HG03025 (cell line): ENCODE results near the gene RGS6.

ENCODE experiments used
- ATAC-seq: cut with Tn5 transposase; IDR thresholded peaks from one replicate; pipeline ENCODE4 v1.9.1; 2021; ENCODE audit warnings: mild to moderate bottlenecking, moderate library complexity; ENCODE audit not compliant: unreplicated experiment, low FRiP score

Gene RGS6

GRCh38 chr14:72129291-72129690 lies 197.1 kb downstream of the RGS6 start:
- no peak for ATAC-seq

DNA sequence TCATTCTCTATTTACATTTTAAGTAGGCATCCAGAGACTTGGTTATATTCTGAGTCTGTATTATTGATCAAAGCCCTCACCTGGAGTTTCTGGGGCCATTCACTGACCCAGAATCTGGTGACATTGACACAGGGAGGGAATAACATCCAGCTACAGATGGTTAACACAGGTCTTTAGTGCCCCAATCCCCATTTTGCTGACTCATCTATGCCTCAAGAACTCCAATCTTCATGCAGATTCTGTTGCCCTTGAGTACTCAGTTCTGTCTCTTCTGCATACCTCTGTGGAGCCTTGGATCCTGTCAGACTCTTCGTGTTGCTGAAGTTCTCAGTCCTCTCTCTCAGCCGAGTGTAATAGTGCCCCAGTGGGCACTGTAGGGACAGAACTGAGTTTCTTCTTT lies 208.9 kb downstream of the RGS6 start:
- no peak for ATAC-seq

DNA sequence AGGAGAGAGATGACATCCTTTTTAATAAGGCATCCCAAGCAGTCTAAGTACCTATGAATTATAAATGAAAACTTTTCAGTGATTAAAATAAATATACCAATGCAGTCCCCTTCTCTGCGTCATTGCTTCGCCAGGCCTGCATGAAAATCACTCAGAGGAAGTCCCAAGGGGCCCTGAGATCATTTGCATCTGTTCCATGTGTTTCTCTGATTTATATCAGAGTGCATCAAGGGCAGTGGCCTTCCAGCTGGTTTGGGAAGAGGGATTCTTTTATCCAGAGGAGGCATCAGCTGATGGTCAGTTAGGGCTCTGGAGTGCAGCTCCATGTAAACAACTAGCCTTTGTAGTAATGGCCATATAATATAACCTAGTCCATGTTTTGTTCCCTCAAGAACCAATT lies 210.1 kb downstream of the RGS6 start:
- ATAC-seq: no peak

- ATAC-seq: no peak
Measured at GRCh38 chr14:72146241-72146640, 214.0 kb downstream of the RGS6 start.

GRCh38 chr14:72154645-72155378 lies 222.6 kb downstream of the RGS6 start:
- ATAC-seq: no peak

- ATAC-seq: no peak
Measured at GRCh38 chr14:72155379-72155993, 223.3 kb downstream of the RGS6 start.

DNA sequence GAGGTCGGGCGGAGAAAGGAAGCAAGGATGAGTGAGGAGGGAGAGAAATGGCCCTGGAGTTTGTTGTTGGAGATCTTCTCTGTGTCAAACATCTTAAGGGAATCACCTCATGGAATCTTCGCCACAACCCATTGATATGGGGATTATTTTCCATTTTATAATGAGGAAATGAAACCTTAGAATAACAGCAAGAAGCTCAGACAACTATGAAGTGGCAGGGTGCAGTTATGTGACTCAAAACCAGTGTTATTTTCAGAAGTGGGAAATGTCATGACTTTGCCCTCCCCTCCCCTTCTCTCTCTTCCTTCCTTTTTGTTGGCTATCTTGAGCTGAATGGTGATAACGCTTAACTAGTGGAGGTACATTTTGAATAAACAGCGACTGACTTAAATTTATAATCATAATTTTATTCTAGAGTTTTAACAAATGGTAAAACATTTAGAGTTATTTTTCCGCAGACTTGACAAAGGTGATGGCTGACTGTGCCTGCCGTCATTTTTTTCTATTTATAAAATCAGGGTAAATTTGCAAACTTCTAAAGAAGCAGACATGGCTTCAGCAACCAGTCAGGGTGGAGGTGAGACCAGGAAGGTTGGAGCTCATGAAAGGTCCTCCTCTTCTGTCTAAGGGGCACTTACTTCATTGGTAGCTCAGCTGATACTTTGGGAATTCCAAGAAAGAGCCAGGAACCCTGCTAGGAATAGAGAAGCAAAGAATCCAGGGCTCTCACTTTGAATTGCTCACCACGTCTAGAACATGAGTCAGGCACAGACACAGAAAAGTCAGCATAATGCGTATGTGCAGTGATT lies 232.4 kb downstream of the RGS6 start:
- ATAC-seq: no peak

- no peak for ATAC-seq
Measured at GRCh38 chr14:72165229-72165698, 233.0 kb downstream of the RGS6 start.

DNA sequence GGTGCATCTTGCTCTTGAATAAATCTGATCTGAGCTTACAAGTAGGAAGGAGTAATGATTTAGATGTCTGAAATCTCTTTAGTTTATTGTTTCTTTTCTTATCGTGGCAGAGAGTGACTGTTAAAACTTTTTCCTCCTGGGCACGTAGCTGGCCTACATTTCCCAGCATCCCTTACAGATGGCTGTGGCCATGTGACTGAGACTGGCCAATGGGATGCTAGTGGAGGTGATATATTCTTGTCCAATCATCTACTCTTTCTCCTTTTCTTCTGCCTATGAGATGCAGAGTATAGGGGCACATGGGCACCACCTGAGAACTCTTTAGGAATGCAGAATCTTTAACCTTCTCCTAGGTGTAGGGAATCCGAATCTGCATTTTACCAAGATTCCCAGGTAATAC lies 237.3 kb downstream of the RGS6 start:
- ATAC-seq: no peak

GRCh38 chr14:72172049-72172448 lies 239.8 kb downstream of the RGS6 start:
- ATAC-seq: no peak

GRCh38 chr14:72172597-72172996 lies 240.4 kb downstream of the RGS6 start:
- no peak for ATAC-seq

DNA sequence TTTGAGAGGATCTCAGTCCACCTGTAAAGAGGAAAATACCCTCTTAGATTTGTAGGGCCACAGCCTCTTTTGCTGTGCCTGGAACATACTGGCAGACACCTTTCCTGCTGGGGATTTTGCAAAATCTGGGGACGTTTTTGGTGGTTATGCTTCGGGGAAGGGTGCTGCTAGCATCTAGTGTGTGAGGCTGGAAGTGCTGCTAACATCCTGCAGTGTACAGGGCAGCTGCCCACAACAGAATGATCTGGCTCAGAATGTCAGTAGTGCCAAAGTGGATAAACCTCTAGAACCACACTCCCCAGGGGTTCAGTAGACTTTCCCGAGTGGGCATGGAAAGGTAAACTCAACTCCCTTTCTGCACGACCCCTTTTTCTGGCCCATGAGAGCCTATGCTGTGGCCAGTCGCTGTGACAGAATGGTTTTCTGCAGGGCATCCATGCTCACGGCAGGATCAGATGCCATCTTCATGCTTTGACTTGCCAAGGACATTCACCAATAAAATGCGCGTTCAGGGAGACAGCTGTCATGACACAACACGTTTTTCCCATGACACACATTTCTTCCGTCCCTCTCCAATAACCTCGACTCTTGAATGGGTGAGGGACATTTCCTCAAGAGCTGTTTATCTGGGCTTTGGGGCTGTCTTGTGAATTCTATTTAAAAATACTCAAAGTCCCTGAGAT lies 240.9 kb downstream of the RGS6 start:
- ATAC-seq: no peak

GRCh38 chr14:72177251-72177650 lies 245.0 kb downstream of the RGS6 start:
- no peak for ATAC-seq

GRCh38 chr14:72178517-72178916 lies 246.3 kb downstream of the RGS6 start:
- no peak for ATAC-seq

GRCh38 chr14:72182708-72183432 lies 250.6 kb downstream of the RGS6 start:
- ATAC-seq: no peak

DNA sequence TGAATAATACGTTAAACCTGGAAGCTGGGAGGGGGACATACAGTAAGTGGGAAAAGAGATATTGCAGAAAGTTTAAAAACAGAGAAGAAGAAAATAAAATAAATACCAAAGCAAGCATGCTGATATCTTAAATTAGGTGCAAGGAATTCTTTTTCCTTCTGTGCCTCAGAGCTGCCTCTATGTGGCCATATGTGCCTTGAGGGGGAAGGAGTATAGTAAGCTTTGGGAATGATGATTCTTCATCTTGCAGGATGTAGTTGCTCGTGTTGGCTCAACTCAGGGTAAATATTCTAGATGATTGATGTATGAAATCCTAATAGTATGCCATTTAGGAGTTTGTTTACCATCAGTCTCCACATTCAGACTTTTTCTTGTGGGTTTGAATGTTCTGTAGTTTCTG lies 251.4 kb downstream of the RGS6 start:
- ATAC-seq: no peak

DNA sequence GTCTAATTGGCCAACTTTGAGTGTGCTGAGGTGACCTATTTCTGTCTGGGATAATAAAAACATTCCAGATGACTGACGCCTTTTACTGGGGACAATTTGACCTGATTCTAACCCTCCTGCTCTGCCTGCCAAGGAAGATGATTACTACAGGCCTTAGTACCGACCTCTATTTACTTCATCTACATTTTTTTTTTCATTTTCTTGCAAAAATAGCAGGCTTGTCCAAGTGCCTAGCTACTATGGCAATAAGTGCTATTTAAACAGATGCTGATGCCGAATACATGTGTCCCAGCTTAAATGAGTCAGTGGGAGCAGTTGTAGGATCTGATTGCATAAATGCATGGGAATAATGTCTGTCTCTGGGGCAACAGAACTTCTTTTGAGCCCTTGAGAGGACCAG lies 254.3 kb downstream of the RGS6 start:
- ATAC-seq: no peak

- ATAC-seq: no peak
Measured at GRCh38 chr14:72196237-72197015, 264.2 kb downstream of the RGS6 start.

- no peak for ATAC-seq
Measured at GRCh38 chr14:72201645-72202044, 269.4 kb downstream of the RGS6 start.
